HepG2 (cell line): Measurements from ENCODE around the gene SH3YL1. TPM values are rescaled to one million over a fixed set of nuclear protein-coding genes. Genes with fewer than 3 reads are reported as not detected.

Experiments
- CBFB ChIP-seq: sonication (generic); formaldehyde crosslinking; IDR thresholded peaks from 2 replicates; pipeline ENCODE4 v1.4.0; 2020; ENCODE audit warnings: missing genetic modification reagents
- CREBL2 ChIP-seq: sonication (generic); formaldehyde crosslinking; IDR thresholded peaks from 2 replicates; pipeline ENCODE4 v1.8.1; 2023; ENCODE audit warnings: missing genetic modification reagents, mild to moderate bottlenecking, borderline replicate concordance
- GPN1 ChIP-seq: sonication (generic); formaldehyde crosslinking; IDR thresholded peaks from 2 replicates; pipeline ENCODE4 v1.5.1; 2020; ENCODE audit warnings: missing genetic modification reagents, borderline replicate concordance
- HDAC1 ChIP-seq: sonication (generic); formaldehyde crosslinking; IDR thresholded peaks from 2 replicates; pipeline ENCODE4 v1.5.1; 2020; ENCODE audit warnings: mild to moderate bottlenecking, missing genetic modification reagents
- HOMEZ ChIP-seq: IDR thresholded peaks from 2 replicates; pipeline ENCODE4 v1.6.1; 2016; ENCODE audit warnings: low read depth
- MEF2D ChIP-seq: sonication (generic); formaldehyde crosslinking; IDR thresholded peaks from 2 replicates; pipeline ENCODE4 v1.5.1; 2020; ENCODE audit warnings: mild to moderate bottlenecking, missing genetic modification reagents
- NFKBIZ ChIP-seq: IDR thresholded peaks from 2 replicates; pipeline ENCODE4 v1.6.1; 2018; ENCODE audit warnings: missing genetic modification reagents, missing compliant biosample characterization
- SOX13 ChIP-seq, 3 experiments: fragments of 450-650 bp in 1 of 3; sonication (generic) in 1 of 3; formaldehyde crosslinking in 1 of 3; IDR thresholded peaks in 2 of 3; conservative IDR thresholded peaks in 1 of 3; 2 replicates each; pipeline versions ENCODE4 v1.5.0 to v1.6.1; 2016 to 2020; ENCODE audit warnings: antibody characterized with exemption in 1 of 3, mild to moderate bottlenecking in 1 of 3, missing compliant biosample characterization in 1 of 3, missing genetic modification reagents in 1 of 3, moderate library complexity in 1 of 3
- TBX2 ChIP-seq: sonication (generic); formaldehyde crosslinking; IDR thresholded peaks from 2 replicates; pipeline ENCODE4 v1.5.0; 2020; ENCODE audit warnings: missing genetic modification reagents, mild to moderate bottlenecking, borderline replicate concordance
- TFE3 ChIP-seq: IDR thresholded peaks from 2 replicates; pipeline ENCODE4 v1.6.1; 2016
- ZHX2 ChIP-seq, 2 experiments: sonication (generic) in 1 of 2; formaldehyde crosslinking in 1 of 2; IDR thresholded peaks; 2 replicates each; pipeline versions ENCODE4 v1.6.1 to v1.9.0; 2014 to 2022; ENCODE audit warnings: antibody characterized with exemption in 1 of 2, borderline replicate concordance in 1 of 2, inconsistent platforms in 1 of 2, low read depth in 1 of 2, missing genetic modification reagents in 1 of 2
- ZMYM3 ChIP-seq: sonication (generic); formaldehyde crosslinking; IDR thresholded peaks from 2 replicates; pipeline ENCODE4 v1.5.1; 2020; ENCODE audit warnings: mild to moderate bottlenecking, missing genetic modification reagents
- ZNF124 ChIP-seq: sonication (generic); formaldehyde crosslinking; IDR thresholded peaks from 2 replicates; pipeline ENCODE4 v1.4.0; 2020; ENCODE audit warnings: missing genetic modification reagents
- ZNF276 ChIP-seq: sonication (generic); formaldehyde crosslinking; IDR thresholded peaks from 2 replicates; pipeline ENCODE4 v1.4.0; 2020; ENCODE audit warnings: mild to moderate bottlenecking, low read depth, missing genetic modification reagents
- ZNF740 ChIP-seq: sonication (generic); formaldehyde crosslinking; IDR thresholded peaks from 2 replicates; pipeline ENCODE4 v1.4.0; 2020; ENCODE audit warnings: missing genetic modification reagents
- polyA plus RNA-seq, 8 experiments: library from polyadenylated mRNA; depleted of rRNA in 3 of 8; stranded (reverse) in 7 of 8; unstranded in 1 of 8; fragments of >200 nt; fragmentation: Illumina TruSeq in 4 of 8; extraction: Trizol in 4 of 8; gene quantifications; 2 replicates each; pipeline versions ENCODE4 v1.2.1 to v1.2.3, GENCODE V29; 2011 to 2016; ENCODE audit warnings: low read depth in 4 of 8, missing spikeins in 1 of 8, mixed read lengths in 1 of 8; ENCODE audit not compliant: insufficient read depth in 1 of 8
- total RNA-seq, 5 experiments: library from RNA; depleted of rRNA; stranded (reverse); fragments of >200 nt; fragmentation: Illumina TruSeq; extraction: Trizol; gene quantifications; 2 replicates each; pipeline ENCODE4 v1.2.3, GENCODE V29; 2016; ENCODE audit warnings: low read depth in 1 of 5

The SH3YL1 gene
- total and polyA plus RNA-seq, 2 of the 13 experiments (the other 11 are each of a cell fraction or from before 2014, with no cell fraction given) = 13.0 to 48.2 TPM

- TF ChIP-seq CREBL2 (CRISPR knock-in tag) (no peak), HDAC1 (peak; percentile 26; the same call in 1 of the 2 replicates), SOX13 (IDR thresholded peaks at IDR 0.05) (no peak), SOX13 (CRISPR knock-in tag; conservative IDR thresholded peaks at IDR 0.05 in 1 of 2, IDR thresholded peaks at IDR 0.05 in 1 of 2) (0 out of 4 replicates have a peak, but pooled peaks of 1 of the 2 experiments have one; percentile 20), CBFB (no peak), MEF2D (CRISPR knock-in tag) (no peak), HOMEZ (peak; percentile 9), ZNF740 (CRISPR knock-in tag) (peak; percentile 88), GPN1 (no peak), NFKBIZ (CRISPR knock-in tag) (no peak), ZMYM3 (CRISPR knock-in tag) (no peak), ZHX2 (IDR thresholded peaks at IDR 0.05; ENCODE audit: low read depth) (peak; percentile 70; the same call in 1 of the 2 replicates), ZHX2 (CRISPR knock-in tag; IDR thresholded peaks at IDR 0.05; ENCODE audit: borderline replicate concordance) (no peak), TBX2 (CRISPR knock-in tag) (no peak), ZNF276 (CRISPR knock-in tag) (0 out of 2 replicates have a peak, but pooled peaks have one; percentile 56), ZNF124 (CRISPR knock-in tag) (0 out of 2 replicates have a peak, but pooled peaks have one; percentile 38), TFE3 (CRISPR knock-in tag) (peak; percentile 19; the same call in 1 of the 2 replicates)
Observed at GRCh38 chr2:263022-263738, 652 bp downstream of the SH3YL1 start (continued).
